IPS DF 19.7 (cell line): ENCODE results near the gene PTPMT1.
"Not testable (repeated sequence)": the region's sequence is repeated elsewhere in the genome, so short reads cannot be mapped to it uniquely, and the experiment has no call there.

ENCODE experiments used
- DNase-seq: peaks from one replicate; pipeline ENCODE4 v3.0.0-alpha.2; 2013; ENCODE audit warnings: low read depth, low spot score

The PTPMT1 gene

DNA sequence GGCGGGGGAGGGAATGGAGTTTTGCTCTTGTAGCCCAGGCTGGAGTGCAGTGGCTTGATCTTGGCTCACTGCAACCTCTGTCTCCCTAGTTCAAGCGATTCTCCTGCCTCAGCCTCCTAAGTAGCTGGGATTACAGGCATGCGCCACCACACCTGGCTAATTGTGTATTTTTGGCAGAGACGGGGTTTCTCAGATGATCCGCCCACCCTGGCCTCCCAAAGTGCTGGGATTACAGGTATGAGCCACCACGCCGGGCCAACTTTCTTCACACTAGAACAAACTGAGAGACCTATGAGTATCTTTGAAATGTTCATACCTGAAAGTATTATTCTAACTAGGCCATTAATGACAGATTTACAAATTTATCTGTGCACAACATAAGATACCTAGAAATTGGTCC, 19.1 kb upstream of the PTPMT1 start:
- DNase-seq, result not testable (repeated sequence)

DNA sequence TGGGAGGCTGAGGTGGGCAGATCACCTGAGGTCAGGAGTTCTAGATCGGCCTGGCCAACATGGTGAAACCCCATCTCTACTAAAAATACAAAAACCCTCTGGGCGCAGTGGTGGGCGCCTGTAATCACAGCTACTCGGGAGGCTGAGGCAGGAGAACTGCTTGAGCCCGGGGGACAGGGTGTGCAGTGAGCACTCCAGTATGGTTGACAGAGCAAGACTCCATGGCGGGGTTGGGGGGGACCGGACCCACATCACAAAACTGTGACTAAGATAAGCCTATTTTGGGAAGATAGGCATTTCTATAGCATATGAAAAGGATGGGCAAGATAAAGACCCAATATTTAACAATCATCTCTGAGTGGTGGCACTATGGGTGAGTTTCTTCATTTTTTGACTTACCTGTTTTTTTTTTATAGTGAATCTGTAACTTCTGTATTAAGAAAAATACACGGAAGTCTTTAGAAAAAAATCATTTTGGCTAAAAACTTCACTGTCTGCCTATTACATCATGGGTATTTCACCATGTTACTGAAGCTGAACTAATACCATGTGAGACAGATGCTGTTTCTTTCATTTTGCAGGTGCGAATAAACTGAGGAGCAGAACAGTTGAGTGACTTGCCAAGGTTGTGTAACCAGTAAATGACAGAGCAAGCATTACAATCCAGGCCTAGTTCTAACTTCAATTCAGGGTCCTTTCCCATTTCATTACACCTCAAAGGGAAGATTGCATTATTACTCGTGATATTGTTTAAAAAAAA, 14.9 kb upstream of the PTPMT1 start:
- DNase-seq, result no peak

DNA sequence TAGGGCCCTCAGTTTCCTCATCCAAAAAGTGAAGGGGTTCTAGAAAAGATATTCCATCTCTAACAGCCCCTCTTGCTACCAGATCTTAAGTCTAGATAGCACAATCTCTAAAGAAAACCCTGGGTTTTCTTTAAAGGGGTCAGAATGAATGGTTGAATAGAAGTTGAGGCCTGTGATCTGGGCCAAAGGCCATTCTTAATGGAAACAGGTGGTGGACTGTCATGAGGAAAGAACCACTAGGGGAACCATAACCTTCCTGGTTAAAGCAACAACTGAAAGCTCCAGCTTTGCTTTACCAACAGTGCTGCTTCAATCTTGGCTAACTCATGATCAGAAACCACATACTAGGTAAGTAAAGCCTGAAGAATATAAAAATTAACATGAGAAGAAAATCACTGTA, 14.3 kb upstream of the PTPMT1 start:
- DNase-seq, result no peak

DNA sequence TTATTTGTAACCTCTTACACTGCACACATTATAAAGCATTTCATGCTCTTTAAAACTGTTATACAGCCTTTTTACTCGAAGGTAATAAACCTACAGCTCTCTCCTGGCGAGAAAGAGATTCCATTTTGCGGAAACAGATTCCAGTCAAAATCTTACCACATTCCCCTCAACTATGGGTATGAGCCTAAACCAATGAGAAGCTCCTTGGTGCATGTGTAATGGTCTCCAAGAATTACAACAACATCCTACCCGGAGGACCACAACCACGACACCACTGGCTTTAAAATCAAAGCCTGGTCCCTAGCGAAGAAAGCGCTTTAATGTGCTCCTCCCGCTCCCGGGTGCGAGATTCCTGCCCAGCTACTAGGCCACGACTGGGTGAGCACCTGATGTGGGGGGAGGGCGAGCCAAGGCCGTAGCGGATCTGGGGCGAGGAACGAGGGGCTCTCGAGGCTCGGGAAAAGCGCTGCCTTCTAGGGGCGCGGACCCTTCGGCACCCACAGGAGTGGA, 13.3 kb upstream of the PTPMT1 start:
- no peak for DNase-seq

DNA sequence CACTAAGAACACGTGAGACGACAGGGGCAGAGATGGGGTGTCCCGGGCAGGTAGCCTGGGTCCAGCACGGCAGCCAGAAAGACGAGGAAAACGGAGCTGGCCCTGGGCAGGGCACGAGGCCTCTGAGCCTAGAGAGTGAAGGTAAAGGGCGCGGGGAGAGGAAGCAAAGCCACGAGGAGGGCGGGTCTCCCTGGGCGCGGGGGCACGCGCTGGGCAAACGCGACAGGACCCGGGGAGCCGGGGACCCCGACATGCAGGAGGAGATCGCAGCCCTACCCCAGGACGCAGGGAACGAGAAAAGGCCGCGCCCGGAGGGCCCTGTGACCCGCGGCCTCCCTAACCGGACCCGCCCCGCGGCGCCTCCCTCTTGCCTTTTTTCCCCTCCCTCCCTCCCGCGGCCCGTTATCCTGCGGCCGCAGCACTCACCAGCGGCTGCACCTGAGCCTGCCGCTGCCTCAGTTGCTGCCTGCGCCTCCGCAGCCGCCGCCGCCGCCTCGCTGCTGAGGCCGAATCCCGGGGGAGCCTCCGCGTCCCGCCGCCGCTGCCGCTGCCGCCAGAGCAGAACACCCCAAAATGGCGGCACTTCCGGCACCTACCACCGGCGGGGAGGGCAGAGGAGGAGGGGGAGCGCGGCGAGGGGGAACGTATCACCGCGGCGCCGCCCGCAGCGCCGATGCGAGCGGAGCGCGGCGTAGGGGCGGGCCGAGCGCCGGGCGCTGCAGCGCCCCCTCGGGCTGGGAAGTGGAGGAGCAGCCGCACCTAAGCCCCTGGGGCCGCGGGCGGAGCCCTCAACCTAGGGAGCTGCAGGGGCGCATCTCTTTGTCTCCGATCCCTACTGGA, 12.6 kb upstream of the PTPMT1 start, which contains the start of gene CELF1:
Gene CELF1, minus strand, starts transcription at position 567 of the 840 bp plus-strand sequence. CDS start 53,609 bp downstream, outside the sequence.
- DNase-seq, result peak; percentile 33

DNA sequence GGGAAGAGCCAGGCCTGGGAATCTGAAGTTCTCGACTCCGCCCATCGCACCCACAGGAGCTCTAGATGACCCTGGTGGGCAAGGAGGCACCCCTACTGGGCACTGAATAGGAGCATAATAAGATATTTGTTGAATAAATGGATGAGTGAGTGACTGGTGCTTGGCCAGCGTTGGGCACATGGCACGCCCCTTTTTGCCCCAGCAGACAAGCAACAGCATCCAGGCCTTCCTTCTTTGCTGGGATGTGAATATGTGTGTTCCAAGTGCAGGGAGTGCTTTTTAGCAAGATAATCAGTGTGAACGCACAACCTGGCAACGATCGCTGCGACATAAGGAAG, 12.0 kb upstream of the PTPMT1 start:
- DNase-seq, result no peak

DNA sequence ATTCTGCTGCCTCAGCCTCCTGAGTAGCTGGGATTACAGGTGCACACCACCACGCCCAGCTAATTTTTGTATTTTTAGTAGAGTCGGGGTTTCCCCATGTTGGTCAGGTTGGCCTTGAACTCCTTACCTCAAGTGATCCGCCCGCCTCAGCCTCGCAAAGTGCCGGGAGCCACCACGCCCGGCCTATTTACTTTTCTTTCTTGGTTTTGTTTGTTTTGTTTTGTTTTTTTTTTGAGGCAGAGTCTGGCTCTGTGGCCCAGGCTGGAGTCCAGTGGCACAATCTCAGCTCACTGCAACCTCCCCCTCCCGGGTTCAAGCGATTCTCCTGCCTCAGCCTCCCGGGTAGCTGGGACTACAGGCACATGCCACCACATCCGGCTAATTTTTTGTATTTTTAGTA, 8.4 kb upstream of the PTPMT1 start:
- DNase-seq, result not testable (repeated sequence)

DNA sequence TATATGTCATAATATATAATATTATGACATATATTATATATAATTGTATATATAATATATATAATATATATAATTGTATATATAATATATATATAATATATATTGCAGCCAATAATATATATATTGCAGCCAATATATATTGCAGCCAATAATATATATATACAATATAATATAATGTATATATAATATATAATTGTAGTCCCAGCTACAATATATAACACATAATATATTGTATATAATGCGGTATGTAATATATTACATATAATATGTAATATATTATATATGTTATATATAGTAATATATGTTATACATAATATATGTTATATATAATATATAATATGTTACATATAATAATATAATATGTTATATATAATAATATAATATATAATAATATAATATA, 6.7 kb upstream of the PTPMT1 start:
- DNase-seq, result no peak

DNA sequence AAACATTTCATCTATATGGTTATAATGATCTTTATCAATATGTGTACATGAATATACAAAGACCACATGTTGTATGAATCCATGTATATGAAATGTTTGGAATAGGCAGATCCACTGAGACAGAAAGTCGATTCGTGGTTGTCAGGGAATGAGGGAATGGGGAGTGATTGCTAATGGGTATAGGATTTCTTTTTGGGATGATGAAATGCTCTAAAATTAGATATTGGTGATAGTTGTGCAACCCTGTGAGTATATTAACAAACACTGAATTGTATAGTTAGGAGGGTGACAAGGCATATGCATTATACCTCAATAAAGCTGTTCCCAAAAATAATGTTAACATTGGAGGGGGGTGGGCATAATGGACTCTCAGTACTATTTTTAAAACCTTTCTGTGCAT, 5.0 kb upstream of the PTPMT1 start:
- no peak for DNase-seq

DNA sequence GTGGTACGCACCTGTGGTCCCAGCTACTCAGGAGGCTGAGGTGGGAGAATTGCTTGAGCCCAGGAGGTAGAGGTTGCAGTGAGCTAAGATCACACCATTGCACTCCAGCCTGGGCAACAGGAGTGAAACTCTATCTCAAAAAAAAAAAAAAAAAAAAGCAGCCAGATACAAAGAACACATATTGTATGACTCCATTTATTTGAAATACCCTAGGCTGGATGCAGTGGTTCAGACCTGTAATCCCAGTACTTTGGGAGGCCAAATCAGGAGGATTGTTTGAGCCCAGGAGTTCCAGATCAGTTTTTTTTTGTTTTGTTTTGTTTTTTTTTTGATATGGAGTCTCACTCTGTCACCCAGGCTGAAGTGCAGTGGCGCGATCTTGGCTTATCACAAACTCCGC, 3.0 kb upstream of the PTPMT1 start:
- not testable (repeated sequence) for DNase-seq

DNA sequence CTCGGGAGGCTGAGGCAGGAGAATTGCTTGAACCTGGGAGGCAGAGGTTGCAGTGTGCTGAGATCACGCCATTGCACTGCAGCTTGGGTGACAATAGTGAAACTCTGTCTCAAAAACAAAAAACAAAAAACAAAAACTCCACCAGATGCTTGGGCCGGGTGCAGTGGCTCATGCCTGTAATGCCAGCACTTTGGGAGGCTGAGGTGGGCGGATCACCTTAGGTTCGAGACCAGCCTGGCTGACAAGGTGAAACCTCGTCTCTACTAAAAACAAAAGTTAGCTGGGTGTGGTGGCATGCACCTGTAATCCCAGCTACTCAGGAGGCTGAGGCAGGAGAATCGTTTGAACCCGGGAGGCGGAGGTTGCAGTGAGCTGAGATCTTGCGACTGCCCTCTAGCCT, 1.0 kb upstream of the PTPMT1 start:
- DNase-seq, result not testable (repeated sequence)

DNA sequence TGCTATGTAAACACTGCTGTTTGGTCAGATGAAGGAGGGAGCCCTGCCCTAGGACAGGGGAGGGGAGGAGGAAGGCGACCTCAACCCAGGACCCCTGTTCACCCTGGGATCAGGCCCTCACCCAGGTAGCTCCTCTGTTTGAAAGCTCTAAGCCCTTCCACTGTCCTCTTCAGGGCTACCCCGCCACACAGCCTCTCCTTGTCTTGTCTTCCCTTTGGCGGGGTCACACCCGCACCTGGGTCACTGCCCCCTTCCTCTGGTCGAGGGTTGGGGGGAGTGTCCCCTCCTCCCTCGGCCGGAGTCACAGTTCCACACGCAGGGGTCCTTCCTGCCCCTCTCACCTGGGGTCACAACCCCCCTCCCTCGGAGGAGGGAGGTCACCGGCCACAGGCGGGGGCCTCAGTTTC, 463 bp upstream of the PTPMT1 start:
- DNase-seq, result no peak

DNA sequence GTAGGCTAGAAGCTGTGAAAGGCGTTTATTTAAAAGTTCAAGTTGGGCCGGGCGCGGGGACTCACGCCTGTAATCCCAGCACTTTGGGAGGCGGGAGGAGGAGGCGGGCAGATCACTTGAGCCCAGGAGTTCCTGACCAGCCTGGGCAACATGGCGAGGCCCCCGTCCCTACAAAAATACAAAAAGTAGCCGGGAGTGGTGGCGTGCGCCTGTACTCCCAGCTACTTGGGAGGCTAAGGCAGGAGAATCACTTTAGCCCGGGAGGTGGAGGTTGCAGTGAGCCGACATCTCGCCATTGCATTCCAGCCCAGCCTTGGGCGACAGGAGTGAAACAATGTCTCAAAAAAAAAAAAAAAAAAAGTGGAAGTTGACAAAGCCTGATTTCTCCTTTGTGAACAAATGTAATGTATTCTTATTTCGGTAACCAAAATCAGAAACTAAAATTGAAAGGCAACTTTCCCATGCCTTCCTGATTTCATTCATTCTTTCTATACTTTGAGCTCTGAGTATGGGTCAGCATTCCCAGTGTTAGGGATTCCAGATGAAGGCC, 825 bp downstream of the PTPMT1 start:
- DNase-seq, result no peak

DNA sequence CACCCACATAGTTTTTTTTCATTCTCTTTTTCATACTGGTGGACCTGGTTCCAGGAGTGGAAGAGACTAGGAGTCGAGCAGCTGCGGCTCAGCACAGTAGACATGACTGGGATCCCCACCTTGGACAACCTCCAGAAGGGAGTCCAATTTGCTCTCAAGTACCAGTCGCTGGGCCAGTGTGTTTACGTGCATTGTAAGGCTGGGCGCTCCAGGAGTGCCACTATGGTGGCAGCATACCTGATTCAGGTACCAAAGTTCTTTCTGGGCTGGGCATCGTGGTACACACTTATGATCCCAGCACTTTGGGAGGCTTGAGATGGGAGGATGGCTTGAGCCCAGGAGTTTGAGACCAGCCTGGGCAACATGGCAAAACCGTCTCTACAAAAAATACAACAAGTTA, 4.2 kb downstream of the PTPMT1 start:
- no peak for DNase-seq

DNA sequence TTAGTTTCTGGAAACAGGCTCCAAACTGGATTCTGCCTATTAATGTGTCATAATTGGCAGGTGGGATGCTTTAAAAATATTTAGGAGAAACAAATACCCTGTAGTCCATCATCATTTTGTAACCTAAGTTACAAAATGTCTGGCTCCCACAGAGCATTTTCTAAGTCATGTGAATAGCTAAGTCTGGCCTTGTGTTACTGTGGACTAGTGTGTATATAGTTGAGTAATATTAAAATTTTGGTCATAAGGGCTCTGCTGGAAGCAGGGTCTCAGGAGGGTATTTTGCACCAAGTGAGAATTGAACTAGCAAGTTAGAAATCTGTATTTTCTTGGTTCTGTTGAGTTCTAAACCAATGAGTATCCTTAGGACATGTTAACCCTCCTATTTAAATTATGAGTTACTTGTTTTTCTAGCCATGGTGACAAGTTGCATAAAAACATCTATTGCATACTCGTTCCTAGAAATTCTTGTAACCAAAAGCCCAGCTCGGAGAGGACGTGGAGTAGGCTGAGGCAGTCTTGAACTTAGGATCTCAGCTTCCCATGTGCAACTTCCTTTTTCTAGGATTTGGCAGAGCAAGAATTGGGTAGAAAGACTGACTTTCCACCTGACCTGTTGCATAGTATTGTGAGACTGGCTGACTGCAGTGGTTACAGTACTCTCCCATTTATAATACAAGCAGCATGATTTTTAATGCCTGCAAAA, 5.4 kb downstream of the PTPMT1 start:
- DNase-seq, result no peak

DNA sequence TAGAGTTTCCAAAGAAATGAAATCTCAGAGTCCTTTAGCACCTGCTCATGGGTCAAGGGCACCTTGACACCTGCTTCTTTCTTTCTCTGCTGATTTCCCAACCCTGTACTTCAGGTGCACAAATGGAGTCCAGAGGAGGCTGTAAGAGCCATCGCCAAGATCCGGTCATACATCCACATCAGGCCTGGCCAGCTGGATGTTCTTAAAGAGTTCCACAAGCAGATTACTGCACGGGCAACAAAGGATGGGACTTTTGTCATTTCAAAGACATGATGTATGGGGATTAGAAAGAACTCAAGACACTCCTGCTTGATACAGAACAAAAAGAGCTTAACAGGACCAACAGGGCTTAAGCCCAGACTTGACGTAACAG, 5.9 kb downstream of the PTPMT1 start:
- no peak for DNase-seq

DNA sequence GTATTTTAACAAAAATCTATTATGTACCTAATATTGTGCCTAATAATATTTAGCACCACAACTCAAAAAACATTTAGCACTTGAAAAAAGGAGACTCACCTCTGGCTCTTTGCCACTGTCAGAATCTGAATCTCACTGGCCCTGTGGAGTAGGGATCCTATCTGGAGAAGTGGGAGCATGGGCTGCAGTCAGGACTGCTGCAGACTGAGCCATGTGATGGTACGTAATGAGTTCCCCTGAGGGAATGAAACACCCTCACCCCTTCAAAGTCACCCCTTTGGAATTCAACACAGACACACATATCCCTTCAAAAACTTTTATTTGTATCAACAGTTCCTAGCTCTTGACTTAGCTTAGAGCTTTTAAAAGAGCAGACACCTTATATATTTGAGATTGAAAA, 6.5 kb downstream of the PTPMT1 start:
- no peak for DNase-seq

DNA sequence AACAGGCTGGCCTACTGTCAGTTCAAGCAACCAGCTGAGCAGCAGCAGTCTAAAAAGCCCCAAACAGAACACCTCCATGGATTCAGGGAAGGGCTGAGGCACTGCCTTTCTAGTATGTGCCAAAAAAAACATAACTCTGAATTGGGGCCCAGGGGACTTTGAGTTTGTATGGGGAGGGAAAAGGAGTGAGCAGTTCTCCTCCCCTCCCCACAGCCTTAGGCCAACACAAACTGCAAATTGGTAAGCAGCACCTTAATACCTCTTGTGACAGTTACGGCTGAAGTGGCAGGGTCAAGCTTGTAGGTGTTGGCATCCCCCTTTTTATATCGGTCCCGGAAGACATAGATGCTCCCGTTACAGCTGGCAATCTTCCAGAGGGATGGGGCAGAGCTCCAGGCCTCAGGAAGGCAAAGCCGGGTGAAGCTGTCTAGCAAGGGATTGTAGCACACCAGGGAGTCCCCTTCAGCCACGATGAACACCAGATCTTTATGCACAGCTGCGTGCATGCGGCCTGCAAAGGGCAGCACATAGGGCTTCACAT, 7.4 kb downstream of the PTPMT1 start:
- no peak for DNase-seq

DNA sequence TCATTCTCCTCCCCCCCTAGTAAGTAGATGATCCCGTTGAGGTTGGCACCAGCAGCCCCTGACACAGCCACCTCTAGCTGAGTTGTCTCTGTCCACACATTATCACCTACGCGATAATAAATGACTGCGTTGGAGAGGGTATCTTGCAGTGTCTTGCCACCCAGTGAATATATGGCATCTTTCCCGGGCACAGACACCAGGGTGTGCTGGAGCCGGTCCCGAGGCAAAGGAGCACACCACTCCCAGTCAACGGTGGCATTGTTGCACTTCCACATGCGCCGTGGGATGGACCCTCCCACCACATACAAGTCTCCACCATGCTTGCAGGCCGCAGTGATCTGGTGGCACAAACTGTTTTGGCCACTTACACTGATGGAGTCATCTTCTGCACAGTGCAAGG, 7.9 kb downstream of the PTPMT1 start:
- no peak for DNase-seq

DNA sequence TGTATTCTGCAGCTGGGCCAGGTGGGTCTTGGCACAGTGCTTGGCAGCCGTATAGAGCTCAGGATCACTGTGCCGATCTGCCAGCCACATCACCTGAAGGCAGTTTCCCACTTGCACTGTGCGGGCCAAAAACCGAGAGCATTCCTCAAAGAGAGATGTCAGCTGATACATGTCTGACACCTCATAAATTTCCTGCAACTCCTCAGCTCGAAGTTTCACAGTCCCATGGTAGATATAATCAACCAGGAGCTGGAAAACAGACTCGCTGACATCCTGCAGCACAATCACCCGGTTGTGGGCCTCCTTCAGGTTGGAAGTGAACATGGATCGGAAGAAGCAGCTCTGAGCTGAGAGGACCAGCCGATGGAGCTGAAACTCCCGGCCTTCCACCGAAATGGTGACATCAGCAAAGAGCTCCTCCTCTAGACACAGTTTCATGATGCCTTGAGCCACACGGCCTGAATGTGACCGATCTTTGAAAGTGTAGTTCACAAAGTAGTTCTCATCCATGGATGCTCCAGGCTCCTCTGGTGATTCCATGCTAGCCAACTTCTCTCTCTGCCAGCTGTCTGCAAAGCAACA, 12.2 kb downstream of the PTPMT1 start:
- no peak for DNase-seq
